Activated CD4-positive, alpha-beta T cell treated with anti-CD3 and anti-CD28 coated beads, Interleukin-2, amount 50 U/mL, for 16 hours (primary cell): ENCODE results near the gene TNFRSF4.
"Not testable (repeated sequence)": the region's sequence is repeated elsewhere in the genome, so short reads cannot be mapped to it uniquely, and the experiment has no call there.

Source experiments
- DNase-seq: peaks from one replicate; pipeline ENCODE4 v3.0.0-alpha.2; 2020

Gene TNFRSF4

DNA sequence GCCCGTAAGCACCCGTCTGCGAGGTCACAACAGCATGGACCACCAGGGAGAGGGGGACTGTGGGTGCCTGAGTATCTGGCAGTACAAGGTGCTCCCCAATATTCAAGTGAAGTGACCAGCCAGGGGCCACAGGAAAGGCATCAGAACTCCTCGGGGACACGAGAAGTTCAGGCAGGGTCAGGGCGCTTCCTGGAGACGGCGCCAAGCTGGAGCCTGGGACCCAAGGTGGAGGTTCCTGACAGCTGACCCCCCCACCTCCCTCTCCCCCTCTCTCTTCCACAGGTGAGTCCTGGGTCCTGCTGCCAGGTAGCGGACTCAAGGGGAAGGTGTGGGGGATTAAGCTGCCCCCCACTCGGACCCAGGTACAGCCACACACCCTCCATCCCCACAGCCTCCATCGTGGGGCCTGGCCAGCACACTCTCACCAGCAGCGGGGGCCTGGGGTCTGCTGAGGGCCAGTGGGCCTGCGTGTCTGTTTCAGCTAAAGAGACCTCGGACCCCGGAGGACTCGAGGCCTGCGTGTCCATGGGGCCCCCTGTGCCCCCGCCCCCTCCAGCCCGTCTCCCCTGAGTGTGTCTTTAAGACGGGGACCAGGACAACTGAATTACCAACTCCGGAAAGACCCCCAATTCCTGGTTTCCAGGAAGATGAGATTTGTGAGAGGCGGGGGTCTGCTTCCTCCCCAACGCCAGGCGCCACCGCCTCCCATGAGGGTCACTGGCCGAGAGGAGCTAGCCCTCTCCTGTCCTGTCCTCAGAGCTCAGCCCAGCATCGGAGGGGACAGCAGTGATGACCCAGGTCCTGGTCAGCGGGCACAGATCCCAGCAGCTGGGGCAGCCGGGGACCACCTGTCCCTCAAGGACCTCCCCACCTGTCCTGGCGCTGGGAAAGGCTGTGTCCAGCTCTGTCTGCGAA lies 13.7 kb downstream of the TNFRSF4 start:
- DNase-seq = no peak

DNA sequence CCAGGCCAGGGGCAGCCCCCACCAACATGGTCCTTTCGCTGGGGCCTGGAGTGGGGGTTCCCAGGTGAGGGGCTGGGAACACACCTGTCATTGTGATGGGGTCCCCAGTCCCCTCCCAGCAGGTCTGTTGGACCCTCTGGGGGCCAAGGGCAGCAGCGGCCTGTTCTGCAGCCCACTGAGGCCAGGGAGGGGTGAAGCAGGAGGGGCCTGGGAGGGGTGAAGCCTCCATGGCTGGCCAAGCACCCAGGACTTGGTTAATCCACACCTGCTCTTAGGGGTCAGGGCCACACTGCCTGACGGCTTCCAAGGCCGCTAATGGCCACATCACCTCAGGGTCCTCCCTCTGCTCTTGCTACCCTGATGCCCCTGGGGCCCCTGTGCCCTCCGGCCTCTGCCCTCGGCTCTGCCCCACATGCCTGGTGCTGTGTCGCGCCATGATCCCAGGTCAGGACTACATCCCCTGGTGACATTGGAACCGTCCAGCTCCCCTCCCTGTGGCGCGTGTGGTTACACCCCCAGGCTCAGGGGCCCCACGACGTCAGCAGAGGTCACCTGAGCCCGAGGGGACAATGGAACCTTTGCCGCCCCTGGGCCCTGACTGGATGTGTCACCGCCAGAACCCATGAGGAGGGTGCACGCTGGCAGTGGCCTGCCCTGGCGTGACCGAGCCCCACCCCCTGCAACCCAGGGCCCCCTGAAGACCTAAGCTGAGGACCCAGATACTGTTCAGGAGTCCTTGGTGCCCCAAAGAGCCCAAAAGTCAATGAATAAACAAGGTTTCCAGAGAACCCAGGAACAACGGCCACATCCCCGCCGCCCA lies 14.6 kb downstream of the TNFRSF4 start:
- no peak for DNase-seq

DNA sequence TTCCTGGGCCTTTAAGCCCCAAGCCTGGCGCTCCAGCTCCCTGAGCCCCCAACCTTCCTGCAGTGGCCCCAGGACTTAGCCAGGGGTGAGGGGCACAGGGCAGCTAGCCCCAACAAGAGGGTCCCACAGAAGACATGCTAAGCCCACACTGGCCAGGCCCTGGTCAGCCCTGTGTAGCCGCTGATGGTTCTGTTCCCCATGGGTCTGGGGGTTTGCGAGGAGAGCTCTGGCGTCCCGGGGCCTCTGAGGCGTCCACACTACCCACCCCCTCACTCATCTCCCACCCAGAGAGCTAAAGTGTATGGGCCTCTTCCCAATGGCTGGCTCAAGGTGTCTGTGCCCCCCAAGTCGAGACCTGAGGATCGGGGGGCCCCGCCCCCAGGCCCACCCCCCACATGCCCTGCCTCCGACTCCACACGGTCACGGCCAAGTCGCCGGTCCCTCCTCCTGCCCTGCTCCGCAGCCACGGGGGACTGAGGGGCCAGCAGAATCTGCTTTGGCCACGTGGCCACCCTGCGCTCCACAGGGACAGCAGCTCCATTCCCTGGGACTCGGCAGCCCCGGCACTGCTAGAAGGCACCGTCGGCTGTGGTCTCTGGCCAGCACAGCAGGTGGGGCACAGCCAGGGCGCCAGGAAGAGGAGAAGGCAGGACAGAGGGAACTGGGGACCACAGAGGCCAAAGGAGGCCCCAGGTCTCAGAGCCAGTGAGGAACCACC lies 15.4 kb downstream of the TNFRSF4 start:
- DNase-seq = no peak

- no peak for DNase-seq
Measured at GRCh38 chr1:1197551-1198422, 16.2 kb downstream of the TNFRSF4 start.

GRCh38 chr1:1197188-1197500 lies 16.8 kb downstream of the TNFRSF4 start:
- DNase-seq = no peak

GRCh38 chr1:1196431-1197187 lies 17.3 kb downstream of the TNFRSF4 start:
- no peak for DNase-seq

DNA sequence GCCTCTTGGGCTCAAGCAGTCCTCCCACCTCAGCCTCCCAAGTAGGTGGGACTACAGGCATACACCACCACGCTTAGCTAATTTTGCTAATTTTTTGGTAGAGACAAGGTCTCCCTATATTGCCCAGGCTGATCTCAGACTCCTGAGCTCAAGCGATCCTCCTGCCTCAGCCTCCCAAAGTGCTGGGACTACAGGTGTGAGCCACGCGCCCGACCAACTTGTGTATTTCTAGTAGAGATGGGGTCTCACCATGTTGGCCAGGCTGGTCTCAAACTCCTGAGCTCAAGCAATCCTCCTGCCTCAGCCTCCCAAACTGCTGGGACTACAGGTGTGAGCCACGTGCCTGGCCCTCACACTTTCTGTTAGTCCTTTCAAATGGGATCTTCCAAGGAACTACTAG lies 18.2 kb downstream of the TNFRSF4 start:
- not testable (repeated sequence) for DNase-seq

- DNase-seq = no peak
Measured at GRCh38 chr1:1194723-1195122, 19.2 kb downstream of the TNFRSF4 start.

GRCh38 chr1:1191734-1192133 lies 22.2 kb downstream of the TNFRSF4 start:
- no peak for DNase-seq

GRCh38 chr1:1189111-1189510 lies 24.8 kb downstream of the TNFRSF4 start:
- DNase-seq = no peak

DNA sequence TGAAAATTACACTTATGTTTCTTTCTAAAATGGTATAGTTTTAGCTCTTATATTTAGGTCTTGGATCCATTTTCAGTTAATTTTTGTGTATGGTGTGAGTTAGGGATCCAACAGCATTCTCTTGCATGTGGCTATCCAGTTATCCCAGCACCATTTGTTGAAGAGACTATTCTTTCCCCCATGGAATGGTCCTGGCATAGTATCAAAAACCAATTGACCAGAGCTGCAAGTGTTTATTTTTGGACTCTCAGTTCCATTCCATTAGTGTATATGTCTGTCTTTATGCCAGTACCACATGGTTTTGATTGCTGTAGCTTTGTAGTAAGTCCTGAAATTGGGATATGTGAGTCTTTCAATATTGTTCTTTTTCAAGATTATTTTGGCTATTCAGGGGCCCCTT lies 26.0 kb downstream of the TNFRSF4 start:
- no peak for DNase-seq

DNA sequence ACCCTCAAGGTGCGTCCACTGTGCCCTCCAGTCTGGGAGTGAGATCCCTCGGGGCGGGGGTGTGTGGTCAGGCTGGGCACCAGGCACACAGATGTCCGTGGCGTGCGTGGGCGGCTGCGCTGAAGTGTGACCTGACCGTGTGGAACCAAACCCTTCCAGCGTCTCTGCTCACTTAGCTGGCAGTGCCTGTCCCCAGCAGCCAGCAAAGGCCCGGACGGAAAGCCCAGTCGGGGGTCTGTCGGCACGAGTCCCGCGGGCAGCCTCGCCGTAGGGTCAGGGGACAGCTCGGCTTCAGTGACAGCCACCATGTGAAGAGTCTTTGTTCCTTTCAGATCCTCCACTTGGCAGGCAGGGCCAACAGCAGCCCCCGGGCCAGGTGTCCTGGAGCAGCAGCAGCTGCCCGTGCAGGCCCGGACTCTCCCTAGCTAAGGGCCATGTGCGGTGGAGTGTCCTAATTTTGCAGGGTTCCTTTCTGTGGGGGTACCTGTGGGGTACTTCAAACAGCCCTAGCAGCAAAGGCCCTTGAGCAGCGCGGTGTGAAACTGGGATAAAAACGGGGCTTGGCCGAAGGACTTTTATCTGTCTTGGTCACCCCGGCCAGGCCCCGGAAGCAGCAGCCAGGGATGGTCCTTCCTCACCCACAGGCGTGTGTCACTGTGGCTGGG lies 28.7 kb downstream of the TNFRSF4 start:
- DNase-seq = no peak

DNA sequence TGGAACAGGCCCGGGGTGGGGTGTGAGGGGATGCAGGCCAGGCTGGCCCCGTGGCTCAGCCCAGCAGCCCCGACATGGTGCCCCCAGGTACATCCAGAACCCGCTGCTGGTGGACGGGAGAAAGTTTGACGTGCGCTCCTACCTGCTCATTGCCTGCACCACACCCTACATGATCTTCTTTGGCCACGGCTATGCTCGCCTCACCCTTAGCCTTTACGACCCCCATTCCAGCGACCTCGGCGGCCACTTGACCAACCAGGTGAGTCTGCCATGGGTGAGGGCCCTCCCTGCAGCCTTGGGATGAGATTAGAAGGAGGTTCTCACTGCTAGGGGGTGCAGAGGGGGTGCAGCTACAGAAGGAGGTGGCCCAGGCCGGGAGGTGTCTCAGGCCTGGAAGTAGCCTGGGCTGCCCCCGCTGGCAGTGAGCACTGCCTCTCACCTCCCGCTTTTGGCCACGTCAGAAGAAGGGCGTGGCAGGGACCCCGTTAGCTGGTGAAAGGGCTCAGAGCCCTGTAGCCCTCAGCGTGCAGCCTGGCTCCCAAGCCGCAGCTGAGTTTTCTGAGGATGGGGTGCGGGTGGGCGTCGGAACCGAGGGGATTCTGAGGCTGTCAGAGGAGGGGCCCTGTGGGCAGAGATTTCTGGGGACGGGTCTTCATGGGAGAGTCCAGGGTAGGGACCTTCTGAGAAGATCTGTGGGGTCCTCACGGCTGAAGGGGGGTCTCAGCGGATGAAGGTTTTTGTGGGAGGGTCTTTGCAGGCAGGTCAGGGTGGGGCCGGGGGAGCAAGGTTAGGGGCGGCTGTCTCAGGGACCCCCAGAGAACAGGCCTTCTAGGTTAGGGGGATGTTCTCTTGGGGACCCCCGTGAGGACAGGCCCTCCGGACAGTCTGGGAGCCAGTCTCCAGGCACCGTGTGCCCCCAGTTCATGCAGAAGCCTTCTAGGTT lies 29.8 kb downstream of the TNFRSF4 start:
- DNase-seq = no peak

- DNase-seq = no peak
Measured at GRCh38 chr1:1183221-1183747, 30.7 kb downstream of the TNFRSF4 start.

- no peak for DNase-seq
Measured at GRCh38 chr1:1182491-1183220, 31.3 kb downstream of the TNFRSF4 start.

DNA sequence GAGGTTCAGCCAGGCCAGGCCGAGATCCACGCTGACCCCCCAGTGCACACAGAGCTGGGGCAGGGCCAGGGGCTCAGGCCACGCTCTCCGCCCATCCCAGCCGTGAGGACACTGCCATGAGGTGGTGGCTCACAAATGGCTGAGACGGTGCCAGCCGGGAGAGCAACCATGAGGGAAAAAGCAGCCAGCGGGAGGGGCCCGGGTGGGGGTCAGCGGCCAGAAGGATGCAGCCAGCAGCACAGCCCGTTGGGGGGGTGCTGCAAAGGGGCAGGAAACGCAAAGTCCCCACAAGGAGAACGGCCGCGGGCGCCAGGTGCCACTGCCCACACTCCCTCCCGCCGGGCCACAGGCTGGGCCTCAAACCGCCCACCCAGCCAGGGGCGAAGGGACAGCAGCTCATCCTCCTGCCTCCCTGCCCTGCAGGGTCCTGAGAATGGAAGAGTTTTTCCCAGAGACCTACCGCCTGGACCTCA lies 32.0 kb downstream of the TNFRSF4 start:
- no peak for DNase-seq

- no peak for DNase-seq
Measured at GRCh38 chr1:1181129-1181937, 32.6 kb downstream of the TNFRSF4 start.
